Adipocyte (in vitro differentiated cells): Measurements from ENCODE around the gene CD79A.

Experiments
- DNase-seq: peaks from one replicate; pipeline ENCODE4 v3.0.0-alpha.2; 2015; ENCODE audit warnings: low read depth
- H3K27me3 ChIP-seq: replicated peaks from 2 replicates; pipeline ENCODE4 v1.7.0; 2013; ENCODE audit warnings: mild to moderate bottlenecking, low read length, moderate library complexity; ENCODE audit not compliant: control insufficient read depth, insufficient read depth
- H3K36me3 ChIP-seq: 2 replicates; pipeline ENCODE4 v1.7.0; 2013; ENCODE audit warnings: low read length, mild to moderate bottlenecking, moderate library complexity; ENCODE audit not compliant: control insufficient read depth, insufficient read depth, severe bottlenecking
- H3K4me1 ChIP-seq: 2 replicates; pipeline ENCODE4 v1.7.0; 2013; ENCODE audit warnings: mild to moderate bottlenecking, low read length, moderate library complexity; ENCODE audit not compliant: control insufficient read depth, insufficient read depth
- H3K4me3 ChIP-seq: 2 replicates; pipeline ENCODE4 v1.7.0; 2013; ENCODE audit warnings: mild to moderate bottlenecking, low read length, moderate library complexity
- H3K9ac ChIP-seq: 2 replicates; pipeline ENCODE4 v1.7.0; 2013; ENCODE audit warnings: mild to moderate bottlenecking, low read length, moderate library complexity
- H3K9me3 ChIP-seq: 2 replicates; pipeline ENCODE4 v1.7.0; 2013; ENCODE audit warnings: mild to moderate bottlenecking, low read length, moderate library complexity; ENCODE audit not compliant: control insufficient read depth

CD79A gene

DNA sequence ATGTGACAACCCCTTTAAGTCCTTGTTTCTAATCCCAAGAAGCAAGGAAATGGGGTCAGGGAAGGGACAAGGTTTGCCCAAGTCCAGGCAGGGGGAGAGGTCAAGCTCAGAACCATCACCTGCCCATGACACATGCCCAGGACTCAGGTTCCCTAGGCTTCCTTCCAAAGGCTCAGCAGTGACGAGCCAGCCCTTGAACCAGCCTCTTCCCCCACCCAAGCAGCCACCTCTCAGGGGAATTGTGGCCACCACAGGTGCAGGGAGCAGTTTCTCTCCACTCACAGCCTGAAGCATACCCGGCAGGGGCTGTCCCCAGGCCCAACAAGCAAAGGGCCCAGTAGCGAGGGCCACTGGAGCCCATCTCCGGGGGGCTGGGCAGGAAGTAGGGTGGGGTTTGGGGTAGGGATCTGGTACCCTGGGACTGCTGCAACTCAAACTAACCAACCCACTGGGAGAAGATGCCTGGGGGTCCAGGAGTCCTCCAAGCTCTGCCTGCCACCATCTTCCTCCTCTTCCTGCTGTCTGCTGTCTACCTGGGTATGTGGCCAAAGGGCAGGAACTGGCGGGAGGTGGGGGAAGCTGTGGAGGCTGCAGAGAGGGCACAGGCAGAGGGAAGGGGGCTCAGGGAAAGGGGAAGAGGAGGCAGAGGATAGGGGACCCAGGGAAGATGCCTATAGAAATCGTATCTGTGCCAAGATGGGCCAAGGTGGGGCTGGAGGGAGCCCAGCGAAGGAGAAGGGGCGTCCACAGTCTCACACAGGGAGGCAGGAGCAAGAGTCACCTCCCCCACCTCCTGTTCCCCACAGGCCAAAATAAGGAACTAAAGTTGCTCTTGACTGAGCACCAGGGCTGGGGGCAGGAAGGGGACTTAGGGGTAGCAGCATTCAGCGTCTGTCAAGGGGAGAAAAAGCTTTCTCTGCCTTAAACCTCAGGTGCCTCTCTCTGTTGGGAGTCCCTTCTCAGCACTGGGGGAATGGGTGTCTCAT, at the start of gene CD79A:
CD79A (plus strand) TSS at position 433 of the 986 bp plus-strand sequence; CDS start at position 459, 26 bp downstream.
- no peaks in the 10 kb centered on the region for H3K27me3 ChIP-seq
- no peak within 1 kb of the TSS for H3K4me3 ChIP-seq
- no peaks in the 10 kb centered on the region for H3K4me1 ChIP-seq
- no peaks in the 10 kb centered on the region for H3K9me3 ChIP-seq
- no peak within 1 kb of the TSS for H3K9ac ChIP-seq
- H3K36me3 ChIP-seq: peaks cover under 1% of the 10 kb centered on the region
- no peak for DNase-seq

DNA sequence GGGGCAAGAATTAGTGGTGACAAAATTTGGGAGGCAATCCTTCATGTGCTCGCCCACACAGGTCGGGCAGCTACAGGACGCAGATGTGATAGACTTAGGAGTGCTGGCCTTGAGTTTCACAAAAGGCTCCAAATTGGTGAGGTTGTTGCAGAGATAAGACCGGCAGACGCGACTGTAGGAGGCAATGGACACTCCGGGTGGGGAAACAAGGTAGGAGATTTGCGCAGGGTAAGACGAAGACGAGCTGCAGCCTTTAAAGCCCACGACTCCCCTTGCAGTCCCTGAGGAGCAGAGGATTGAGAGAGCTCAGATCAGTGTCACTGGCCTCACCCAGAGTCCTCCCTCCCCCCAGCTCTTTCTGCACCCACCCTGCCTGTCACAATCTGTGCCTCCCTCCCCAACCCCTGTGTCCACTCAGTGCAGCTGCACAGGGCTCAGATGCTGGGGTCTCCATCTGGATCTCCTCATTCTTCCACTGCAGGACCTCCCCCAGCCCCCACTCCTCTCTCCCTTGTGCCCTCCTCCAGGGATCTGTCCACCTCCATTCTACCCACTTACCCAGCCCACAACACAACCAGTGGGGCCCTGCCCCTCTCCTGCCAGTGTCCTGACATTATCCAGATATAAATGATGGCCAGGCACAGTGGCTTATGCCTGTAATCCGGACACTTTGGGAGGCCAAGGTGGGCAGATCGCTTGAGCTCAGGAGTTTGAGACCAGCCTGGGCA, 38.9 kb upstream of the CD79A start:
- no peaks in the 10 kb centered on the region for H3K36me3 ChIP-seq
- H3K27me3 ChIP-seq: peaks cover 57% of the 10 kb centered on the region
- H3K4me1 ChIP-seq: no peaks in the 10 kb centered on the region

DNA sequence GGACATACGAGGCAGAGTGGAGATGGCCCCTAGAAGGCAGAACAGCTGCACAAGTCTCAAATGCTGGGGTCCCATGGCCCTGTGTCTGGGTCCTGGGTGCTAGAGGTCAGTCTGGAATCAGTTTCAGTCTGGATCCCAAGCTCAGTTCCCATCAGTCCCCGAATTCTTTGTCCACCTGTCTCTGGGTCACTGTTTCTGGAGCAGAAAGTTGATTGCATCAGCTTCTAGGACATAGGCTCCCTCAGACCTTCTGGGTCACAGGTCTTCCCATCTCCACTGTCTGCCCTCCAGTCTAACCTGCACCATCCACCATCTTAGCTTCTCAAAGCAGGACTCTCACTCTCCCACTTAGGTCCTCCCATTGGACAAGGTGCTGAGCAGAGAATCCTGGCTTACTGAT, 37.9 kb upstream of the CD79A start:
- no peak for DNase-seq
- H3K9me3 ChIP-seq: no peaks in the 10 kb centered on the region
- peaks cover 63% of the 10 kb centered on the region for H3K27me3 ChIP-seq
- H3K4me3 ChIP-seq: no peak overlapping the region
- no peaks in the 10 kb centered on the region for H3K4me1 ChIP-seq
- H3K36me3 ChIP-seq: no peaks in the 10 kb centered on the region
- no peak overlapping the region for H3K9ac ChIP-seq

More for the DNA sequence above, 38.9 kb upstream of the CD79A start:
- Histone ChIP-seq H3K9ac (no peak overlapping the region), H3K4me3 (no peak overlapping the region), H3K9me3 (no peaks in the 10 kb centered on the region)
- no peak for DNase-seq

DNA sequence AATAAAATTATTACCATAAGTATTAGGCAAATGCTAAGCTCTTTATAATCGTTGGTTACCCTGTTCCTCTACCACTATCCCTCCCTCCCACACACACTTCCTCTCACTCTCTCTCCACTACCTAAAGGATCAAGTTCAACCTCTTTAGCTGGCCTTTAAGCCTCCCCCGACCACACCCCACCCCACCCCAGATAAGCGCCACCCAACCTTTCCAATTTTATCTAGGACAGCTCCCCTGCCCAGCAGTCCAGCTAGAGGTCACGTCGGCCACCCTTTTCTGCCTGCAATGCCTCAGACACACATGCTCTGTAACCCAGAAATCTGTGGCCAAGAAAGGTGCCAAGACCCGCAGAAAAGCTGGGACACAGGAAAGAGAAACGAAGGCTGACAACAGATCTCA, 33.7 kb upstream of the CD79A start:
- H3K9ac ChIP-seq: no peak overlapping the region
- DNase-seq: no peak
- H3K4me3 ChIP-seq: no peak overlapping the region

DNA sequence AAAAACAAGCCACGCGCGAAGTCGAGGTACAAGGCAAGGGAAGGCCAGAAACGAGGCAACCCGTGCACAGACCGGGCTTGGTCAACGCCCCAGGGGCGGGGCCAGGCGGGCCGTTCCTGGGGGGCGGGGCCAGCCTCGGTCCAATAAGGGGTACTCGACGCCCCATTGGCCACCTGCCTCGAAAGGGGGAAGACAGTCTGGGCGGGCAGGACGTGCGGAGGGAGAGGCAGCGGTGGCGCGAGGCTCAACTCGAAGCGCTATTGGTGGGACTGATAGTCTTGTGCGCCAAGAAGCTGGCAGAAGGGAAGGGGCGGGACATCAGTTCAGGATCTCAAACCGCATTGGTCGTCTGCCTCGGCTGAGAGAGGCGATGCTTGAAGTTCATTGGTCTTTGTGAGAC, 32.5 kb upstream of the CD79A start, which contains the start of gene LYPD4:
LYPD4 (minus strand) TSS at position 83 of the 400 bp plus-strand sequence. CDS start 5,398 bp downstream, outside the sequence.
- H3K4me1 ChIP-seq: no peaks in the 10 kb centered on the region
- H3K36me3 ChIP-seq: no peaks in the 10 kb centered on the region

More for the DNA sequence above, 33.7 kb upstream of the CD79A start:
- no peaks in the 10 kb centered on the region for H3K4me1 ChIP-seq
- no peaks in the 10 kb centered on the region for H3K9me3 ChIP-seq
- no peaks in the 10 kb centered on the region for H3K36me3 ChIP-seq
- H3K27me3 ChIP-seq: peaks cover 37% of the 10 kb centered on the region

DNA sequence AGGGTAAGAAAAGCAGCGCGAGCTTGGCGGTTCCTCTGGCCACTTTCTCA, 32.3 kb upstream of the CD79A start, which contains the start of gene DMRTC2:
DMRTC2 (plus strand) TSS at position 42 of the 50 bp plus-strand sequence. CDS start 2,387 bp downstream, outside the sequence.
- Histone ChIP-seq H3K36me3 (no peaks in the 10 kb centered on the region), H3K4me1 (no peaks in the 10 kb centered on the region), H3K9me3 (no peaks in the 10 kb centered on the region), H3K27me3 (peaks cover 39% of the 10 kb centered on the region), H3K9ac (no peak within 1 kb of the TSS), H3K4me3 (no peak within 1 kb of the TSS)
- no peak for DNase-seq

More for the DNA sequence above, 32.5 kb upstream of the CD79A start, which contains the start of gene LYPD4:
- H3K4me3 ChIP-seq: no peak within 1 kb of the TSS
- DNase-seq: no peak
- H3K27me3 ChIP-seq: peaks cover 38% of the 10 kb centered on the region
- H3K9me3 ChIP-seq: no peaks in the 10 kb centered on the region
- no peak within 1 kb of the TSS for H3K9ac ChIP-seq

DNA sequence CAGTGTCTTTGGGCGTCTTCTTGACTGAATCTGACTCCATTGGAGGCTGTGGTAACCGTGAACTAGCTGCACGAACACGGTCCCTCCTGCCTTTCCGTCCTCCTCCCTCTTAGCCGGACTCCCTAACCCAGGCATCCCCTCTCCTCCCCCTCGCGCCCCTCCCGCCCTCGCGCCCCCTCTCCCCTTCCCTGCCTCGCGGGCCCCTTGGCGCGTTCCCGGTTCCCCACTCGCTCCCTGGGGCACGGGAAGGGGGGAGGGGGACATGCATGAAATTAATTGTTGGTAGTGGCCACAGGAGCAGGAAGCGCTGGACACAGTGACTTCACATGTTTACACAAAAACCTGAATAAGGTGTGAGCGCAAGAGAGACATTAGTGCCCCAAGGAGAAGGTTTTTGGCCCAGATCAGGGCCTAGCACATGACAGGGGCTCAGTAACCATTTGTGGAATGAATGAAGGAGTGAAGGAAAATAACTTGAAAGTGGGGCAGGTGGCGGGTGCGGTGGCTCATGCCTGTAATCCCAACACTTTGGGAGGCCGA, 32.0 kb upstream of the CD79A start:
- Histone ChIP-seq H3K9me3 (no peaks in the 10 kb centered on the region), H3K4me1 (no peaks in the 10 kb centered on the region), H3K36me3 (no peaks in the 10 kb centered on the region), H3K27me3 (peaks cover 39% of the 10 kb centered on the region), H3K4me3 (no peak overlapping the region), H3K9ac (no peak overlapping the region)
- no peak for DNase-seq

DNA sequence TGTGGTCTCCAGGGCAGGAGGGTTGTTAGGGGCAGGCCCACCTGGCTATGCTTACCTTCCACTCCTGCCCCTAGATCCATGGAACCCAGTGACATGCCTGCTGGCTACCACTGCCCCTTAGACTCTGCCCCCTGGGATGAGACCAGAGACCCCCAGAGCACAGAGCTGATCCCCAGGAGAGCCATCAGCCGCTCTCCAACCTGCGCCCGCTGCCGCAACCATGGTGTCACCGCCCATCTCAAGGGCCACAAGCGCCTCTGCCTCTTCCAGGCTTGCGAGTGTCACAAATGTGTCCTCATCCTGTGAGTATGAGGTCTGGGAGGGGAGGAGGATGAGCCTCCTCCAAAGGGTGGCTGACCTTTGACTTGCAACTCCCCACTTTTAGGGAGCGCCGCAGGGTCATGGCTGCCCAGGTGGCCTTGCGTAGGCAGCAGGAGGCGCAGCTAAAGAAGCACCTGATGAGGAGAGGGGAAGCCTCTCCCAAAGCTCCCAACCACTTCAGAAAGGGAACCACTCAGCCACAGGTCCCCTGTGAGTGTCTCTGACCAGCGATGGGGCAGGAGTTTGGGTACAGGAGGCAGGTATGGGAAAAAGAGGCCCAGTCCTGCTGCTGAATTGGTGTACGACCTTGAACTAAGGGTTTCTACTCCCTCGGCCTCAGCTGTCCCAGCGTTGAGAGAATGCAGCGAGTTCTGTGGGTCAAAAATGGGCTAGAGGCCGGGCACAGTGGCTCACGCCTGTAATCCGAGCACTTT, 29.6 kb upstream of the CD79A start:
- Histone ChIP-seq H3K9ac (no peak overlapping the region), H3K4me3 (no peak overlapping the region), H3K9me3 (no peaks in the 10 kb centered on the region), H3K4me1 (no peaks in the 10 kb centered on the region), H3K36me3 (no peaks in the 10 kb centered on the region), H3K27me3 (peaks cover 54% of the 10 kb centered on the region)
- no peak for DNase-seq

DNA sequence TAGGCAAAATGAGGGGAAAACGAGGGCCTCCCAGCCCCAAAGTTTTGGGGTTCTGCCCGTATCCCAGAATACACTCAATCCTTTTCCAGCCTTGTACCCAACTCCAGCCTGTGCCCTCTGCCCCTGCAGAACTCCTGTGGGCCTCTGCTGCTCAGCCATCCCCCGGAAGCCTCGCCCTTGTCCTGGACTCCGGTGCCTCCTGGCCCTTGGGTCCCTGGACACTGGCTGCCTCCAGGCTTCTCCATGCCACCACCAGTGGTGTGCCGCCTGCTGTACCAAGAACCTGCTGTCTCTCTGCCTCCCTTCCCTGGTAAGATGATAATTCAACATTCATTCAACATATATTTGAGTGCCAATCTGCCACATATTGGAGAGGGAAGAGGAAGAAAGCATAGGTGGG, 28.4 kb upstream of the CD79A start:
- Histone ChIP-seq H3K4me3 (no peak overlapping the region), H3K9ac (no peak overlapping the region), H3K9me3 (no peaks in the 10 kb centered on the region), H3K4me1 (no peaks in the 10 kb centered on the region), H3K36me3 (no peaks in the 10 kb centered on the region), H3K27me3 (peaks cover 63% of the 10 kb centered on the region)
- no peak for DNase-seq

DNA sequence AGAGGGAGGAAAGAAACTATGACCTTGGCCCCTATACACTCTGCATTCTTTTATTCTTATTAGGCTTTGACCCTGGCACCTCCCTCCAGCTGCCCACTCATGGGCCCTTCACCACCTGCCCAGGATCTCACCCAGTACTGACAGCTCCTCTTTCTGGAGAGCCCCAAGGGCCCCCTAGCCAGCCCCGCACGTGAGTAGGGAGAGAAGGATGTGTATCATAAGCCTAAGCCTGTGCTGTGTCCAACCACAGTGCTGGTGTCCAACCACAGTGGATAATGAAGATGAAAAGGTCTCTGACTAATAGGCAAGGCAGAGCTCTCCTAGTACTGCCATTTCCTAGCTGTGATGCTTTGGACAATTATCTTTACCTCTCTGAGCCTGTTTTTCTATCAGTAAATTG, 28.0 kb upstream of the CD79A start:
- H3K9ac ChIP-seq: no peak overlapping the region
- no peak overlapping the region for H3K4me3 ChIP-seq
- peaks cover 63% of the 10 kb centered on the region for H3K27me3 ChIP-seq
- DNase-seq: no peak
- no peaks in the 10 kb centered on the region for H3K36me3 ChIP-seq
- H3K4me1 ChIP-seq: no peaks in the 10 kb centered on the region
- H3K9me3 ChIP-seq: no peaks in the 10 kb centered on the region

DNA sequence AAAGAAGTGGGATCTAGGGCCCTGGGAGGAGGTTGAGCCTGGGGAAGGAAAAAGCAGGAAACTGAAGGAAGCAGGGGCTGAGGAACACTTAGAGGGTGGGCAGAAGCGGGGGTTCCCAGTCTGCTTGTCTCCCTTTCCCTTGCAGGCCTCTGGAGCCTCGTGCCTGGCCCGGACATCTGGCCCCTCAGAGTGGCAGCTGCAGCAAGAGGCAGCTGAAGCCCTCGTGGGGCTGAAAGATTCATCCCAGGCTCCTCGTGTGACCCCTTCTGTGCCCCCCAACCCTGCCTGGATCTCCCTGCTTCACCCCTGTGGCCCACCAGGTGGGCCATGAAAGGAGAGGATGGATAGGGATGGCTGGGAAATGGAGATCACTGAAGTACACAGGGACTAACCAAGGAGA, 26.7 kb upstream of the CD79A start:
- no peaks in the 10 kb centered on the region for H3K9me3 ChIP-seq
- no peaks in the 10 kb centered on the region for H3K4me1 ChIP-seq
- peaks cover 73% of the 10 kb centered on the region for H3K27me3 ChIP-seq
- no peak overlapping the region for H3K4me3 ChIP-seq
- no peaks in the 10 kb centered on the region for H3K36me3 ChIP-seq
- no peak for DNase-seq
- H3K9ac ChIP-seq: no peak overlapping the region
